Left kidney (tissue), 2 donors: ENCODE data around the gene PLEKHA6. TPM values are rescaled to one million over a fixed set of nuclear protein-coding genes. Genes with fewer than 3 reads are reported as not detected.
A peak's percentile ranks its signal among the peaks of the same experiment; 100 is the strongest.

Experiments
- DNase-seq: peaks from one replicate; pipeline ENCODE4 v3.0.0-alpha.2; 2013
- polyA plus RNA-seq: library from polyadenylated mRNA; unstranded; fragments of 120-200 nt; gene quantifications from one replicate; pipeline ENCODE4 v1.2.1, GENCODE V29; 2013; ENCODE audit not compliant: insufficient read length

PLEKHA6 gene
- polyA plus RNA-seq, 1 donor, result 46.1 TPM

DNA sequence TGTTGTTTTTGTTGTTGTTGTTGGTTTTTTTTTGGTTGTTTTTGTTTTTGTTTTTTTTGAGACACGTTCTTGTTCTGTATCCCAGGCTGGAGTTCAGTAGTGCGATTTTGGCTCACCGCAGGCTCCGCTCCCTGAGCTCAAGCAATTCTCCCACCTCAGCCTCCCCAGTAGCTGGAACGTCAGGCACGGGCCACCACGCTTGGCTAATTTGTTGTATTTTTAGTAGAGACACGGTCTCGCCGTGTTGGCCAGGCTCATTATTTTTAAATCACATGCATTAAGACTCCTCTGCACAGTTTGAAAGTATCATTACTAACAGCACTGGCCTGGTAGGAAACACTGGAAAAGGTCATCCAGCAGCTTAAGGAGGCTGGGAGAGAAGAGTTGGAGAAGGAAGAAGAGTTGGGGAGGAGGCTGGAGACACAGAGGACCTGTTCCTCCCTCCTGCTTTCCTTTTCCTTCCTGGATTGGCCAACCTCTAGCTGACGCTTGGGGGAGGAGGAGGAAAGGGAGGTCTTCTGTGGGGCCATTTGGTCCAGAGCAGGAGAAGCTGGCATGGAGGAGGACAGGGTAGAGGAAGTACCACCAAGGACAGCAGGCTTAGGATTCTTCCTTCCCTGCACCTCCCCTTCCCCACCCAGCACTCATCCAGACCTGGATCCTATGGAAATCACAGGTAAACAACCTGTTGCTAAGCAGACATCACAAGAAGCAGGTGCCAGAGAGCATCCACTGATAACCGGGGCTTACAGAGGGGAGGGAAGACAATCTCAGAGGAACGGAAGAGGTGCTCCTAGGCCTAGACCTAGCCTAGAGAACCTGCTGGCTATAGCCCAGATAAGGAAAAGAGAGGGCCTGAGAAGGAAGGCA is 74.1 kb downstream of the PLEKHA6 start:
- DNase-seq, result no peak

DNA sequence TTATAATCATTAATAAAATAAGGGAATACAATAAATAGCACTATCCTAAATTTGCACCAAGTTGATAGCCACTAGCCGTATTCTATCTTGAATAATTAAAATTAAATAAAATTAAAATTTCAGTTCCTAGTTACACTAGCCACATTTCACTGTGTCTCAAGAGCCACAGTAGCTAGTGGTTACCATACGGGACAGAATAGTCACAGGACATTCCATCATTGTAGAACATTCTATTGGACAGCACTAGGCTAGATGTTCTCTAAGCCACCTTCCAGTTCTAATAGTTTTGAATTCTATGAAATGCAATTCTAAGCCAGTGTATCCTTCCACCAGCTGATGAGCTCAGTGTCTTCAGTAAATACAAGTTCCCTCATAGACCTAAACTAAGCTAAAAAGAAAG is 74.8 kb downstream of the PLEKHA6 start:
- DNase-seq, result no peak

DNA sequence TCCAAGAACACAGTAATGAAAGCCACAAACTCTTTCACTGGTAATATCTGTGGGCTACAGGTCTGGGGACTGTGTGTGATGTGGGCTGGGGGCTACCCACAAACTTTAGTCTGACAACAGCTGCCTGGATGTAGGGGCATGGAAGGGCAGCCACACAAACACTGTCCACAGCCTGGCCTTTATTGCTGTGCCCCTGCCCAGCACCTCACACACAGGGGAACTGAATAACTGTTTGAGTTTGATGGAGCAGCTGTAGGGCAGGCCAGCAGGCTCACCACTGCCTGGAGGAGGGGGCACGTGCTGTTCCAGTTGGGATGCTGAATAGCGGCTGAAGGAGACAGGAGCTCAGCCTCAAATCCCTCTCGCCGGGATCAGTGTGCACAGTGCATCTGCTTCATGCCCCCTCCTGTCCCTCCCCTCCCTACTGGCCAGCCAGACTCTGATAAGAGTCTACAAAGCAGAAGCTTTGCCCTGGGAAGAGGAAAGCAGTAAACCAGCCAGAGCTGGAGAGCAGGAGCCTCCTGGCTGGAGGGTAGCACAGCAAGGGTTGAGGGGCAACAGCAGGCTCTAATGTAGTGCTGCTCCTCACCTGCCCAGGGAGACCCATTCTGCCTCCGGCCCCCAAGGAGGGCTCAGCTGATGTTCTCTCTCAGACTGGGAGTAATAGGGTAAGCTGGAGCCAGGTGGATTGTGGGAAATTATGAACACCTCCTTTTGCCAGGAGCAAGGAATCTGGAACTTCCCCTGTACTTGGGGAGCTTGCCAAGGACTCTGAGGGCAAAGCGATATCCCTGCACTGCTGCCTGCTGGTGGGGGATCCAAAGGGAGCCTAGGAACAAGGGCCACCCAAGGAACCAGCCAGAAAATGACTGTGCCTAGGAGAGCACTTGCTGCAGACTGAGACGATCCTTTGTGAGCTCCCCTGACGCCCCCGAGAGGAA is 75.7 kb downstream of the PLEKHA6 start:
- DNase-seq, result no peak

DNA sequence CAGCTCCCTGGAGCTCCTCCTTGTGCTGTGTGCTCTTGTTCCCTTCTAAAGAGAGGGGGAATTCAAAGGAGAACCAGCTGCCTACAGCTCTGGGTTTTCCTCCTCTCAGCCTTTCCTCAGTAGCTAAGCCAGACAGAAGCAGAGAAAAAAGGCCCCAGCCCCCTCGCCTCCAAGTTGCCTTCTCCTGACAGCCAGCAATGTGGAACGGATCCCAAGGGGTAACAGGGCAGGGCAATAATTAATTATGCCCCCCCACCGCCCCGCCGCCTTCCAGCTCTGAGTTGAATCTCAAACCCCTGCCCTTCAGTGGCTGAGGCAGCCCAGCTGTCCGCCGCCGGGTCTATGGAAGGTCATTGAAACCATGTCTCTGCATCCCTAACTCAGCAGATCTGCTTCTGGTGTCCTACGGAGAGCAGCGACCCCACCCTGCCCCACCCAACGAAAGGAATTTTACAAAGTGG is 76.9 kb downstream of the PLEKHA6 start:
- peak; percentile 72 for DNase-seq

DNA sequence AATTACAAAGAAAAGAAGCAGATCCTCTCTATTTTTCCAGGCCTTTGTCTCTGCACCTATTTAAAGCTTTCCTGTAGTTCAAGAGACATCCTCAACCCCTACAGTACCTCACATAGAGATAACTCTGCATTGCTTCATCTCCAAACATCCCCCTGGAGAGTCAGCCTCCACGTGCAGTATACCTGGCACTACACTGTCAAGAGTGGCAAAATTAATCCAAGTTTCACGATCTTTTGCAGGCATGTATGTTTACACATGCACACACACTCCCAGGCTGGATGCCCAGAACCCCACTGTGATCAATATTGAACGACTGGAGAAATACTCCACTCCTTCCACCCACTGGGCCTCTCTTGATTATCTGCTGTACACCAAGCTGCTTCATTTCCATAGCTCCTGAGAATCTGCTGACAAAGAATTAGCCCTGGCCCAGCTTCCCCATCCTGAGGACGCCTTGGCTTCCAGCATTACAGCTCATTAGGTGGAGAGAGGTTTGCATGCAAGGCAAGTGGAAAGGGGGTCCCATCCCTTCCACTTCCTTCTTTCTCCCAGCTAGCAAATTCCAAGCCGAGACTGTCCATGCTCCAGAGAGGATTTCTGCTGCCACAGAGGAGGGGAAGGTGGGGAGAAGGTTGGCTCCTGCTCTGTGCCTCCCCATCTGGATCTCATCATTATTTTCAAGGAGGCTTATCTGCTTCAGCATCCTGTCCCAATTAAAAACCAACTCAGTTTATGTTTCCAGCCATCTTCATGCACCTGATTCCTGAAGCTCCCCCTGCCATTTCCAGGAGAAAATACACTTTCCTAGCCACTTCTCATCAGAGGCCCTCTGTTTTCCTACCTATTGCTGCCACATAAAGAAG is 79.4 kb downstream of the PLEKHA6 start:
- no peak for DNase-seq

DNA sequence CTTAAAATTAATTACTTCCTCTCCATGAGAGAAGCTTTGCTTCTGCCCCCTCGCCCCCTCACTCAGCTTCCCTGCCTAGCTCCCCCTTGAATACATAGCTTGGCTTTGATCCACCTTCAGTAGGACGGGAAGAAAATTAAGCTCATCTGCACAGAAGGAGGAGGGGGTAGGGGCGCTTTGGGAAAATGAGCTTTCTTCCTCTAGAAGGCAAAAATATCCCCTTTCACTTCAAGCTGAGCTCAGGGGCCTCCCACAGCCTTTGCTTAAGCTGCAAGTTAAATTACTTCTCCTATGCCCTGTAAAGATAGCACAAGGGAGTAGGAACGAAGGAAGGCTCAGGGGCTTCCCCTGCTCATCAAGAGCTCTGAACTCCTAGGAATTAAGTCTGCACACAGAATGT is 80.8 kb downstream of the PLEKHA6 start:
- DNase-seq, result no peak

DNA sequence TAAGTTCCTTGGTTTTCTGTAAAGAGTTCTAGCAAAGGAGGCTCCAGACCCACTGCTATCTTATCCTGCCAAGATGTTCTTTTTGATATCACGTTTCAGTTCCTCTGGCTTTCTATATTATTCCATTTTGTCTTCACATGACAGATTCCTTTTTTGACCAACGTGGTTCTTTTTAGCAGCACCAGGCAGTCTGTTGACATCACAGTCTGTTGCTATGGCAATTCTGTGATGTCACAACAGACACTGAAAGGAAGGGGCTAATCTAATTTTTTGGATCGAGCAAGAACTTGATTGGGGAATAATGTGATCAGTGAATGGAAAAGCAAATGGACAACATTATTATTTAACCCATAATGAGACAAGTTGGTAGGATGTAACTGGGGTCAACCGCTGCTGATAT is 81.5 kb downstream of the PLEKHA6 start:
- no peak for DNase-seq

DNA sequence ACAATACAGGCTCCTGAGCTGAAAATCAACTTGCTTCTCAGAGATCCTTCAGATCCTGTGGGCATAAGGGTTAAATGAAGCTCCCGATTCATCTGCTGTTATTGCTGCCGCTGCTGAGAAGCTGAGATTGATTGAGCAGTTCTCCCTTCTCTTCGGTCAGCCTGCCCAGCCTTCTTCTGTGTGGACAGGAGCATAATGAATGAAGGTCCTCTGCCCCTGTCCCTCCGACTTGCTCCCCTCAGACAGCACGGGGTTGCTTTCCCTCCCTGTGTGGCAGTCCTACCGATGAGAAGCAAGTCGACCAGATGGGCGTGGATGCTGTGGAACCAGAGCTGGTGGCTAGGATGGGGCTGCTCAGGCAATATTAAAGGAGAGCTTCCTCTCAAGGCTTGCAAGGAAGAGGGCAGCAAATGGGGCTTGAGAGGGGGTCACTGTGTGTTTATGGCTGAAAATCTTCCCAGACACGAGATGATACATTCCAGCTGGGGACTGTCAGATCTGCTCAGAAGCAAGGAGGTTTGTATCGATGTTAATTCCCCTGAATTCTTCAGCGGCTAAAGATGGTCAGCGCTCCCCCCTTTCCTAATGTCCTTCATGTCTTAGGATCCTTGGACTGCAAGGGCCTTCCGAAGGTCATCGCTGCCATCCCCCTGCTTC is 82.0 kb downstream of the PLEKHA6 start:
- no peak for DNase-seq

DNA sequence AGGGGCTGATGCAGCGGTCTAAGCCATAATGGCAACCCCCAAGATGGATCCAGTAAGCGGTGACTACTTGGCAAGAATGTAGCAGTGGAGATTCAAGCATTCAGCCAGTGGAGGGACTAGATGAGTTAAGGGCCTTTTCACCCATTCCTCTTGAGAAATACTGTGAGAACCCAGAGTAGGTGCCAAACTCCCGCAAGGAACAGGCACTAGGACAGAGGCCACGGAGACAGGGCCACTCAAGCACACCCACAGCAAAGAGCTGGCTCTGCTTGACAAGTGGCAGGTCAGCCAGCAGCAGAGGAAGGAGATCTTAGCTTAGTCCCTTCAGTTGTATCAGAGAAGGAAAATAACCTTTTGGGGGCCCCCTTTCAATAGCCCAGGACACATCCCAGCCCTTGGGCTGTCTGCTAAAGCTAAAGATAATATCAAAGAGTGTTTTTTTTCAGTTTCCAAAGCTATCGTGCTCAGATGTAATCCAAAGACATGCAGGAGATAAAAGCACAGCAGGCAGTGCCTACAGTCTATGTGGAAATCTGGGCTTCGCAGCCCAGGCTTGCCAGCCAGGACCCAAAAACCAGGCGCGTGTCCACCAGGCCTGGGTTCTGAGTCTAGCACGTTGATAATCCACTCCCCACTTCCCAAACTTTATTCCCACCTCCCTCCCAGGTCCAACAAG is 83.9 kb downstream of the PLEKHA6 start:
- no peak for DNase-seq

DNA sequence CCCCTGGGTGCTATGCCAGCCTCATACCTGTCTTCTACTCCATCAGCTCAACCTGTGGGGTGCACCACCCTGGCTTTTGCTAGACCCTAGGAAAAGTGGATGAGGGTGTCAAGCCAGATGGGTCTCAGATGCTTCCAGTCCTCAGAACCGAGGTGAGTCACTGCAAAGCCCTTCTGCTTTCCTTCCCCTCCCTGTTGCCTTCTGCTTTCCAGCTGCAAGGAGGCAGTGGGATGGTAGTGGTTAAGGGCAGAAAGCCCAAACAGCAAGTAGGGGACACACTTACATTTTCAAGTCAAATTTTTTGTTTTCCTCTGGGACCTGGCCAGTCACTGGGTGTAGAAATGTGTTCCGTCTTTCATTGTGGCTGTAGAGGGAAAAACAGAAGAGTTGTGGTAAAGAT is 85.3 kb downstream of the PLEKHA6 start:
- no peak for DNase-seq

DNA sequence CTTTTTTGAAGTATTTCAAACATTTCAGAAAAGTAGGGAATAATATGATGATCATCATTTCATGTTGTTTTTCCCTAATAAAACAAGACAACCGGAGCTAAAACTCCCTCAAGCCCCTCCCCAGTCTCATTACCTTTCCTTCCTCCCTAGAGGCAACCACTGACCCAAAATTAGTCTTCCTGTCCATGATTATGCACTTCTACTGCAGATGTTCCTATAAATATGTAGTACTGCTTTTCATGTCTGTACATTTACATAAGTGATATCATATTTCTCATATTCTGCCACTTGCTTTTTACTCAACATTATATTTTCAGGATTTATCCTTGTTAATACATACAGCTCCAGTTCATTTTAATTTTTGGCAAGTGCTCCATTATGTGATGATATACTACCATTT is 87.2 kb downstream of the PLEKHA6 start:
- no peak for DNase-seq

DNA sequence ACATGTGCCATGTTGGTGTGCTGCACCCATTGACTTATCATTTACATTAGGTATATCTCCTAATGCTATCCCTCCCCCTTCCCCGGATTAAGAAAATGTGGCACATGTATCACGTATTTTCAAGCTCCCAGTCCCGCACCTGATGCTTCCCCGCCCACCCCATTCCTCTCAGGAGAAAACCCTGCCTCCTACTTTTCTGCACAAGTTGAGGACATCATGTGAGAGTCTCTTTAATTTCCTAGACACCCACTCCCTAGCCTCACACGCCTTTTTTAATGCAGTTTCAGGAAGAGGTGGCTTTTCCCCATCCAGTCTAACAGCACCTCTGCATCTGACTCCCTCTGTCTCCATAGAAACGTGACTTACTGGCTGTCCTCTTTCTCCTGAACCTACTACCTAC is 87.8 kb downstream of the PLEKHA6 start:
- DNase-seq, result no peak

DNA sequence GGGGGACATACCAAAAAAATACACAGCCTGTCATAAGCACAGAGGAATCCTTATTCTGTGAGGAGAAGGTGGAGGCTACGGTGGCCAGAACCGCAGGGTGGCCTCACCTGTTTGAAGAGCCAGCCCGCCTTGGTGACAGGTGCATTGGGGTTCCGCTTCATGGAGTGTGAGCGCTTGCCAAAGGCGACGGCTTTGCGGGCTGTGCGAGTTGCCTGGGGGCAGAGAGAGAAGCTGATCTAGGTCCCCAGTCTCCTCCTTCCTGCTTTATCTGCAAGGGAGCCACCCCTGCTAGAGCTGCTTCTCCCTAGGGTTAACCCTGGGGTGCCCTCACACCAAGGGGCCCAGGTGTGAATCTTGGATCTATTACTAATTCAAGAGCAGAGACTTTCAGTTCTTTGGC is 91.6 kb downstream of the PLEKHA6 start:
- DNase-seq, result no peak

DNA sequence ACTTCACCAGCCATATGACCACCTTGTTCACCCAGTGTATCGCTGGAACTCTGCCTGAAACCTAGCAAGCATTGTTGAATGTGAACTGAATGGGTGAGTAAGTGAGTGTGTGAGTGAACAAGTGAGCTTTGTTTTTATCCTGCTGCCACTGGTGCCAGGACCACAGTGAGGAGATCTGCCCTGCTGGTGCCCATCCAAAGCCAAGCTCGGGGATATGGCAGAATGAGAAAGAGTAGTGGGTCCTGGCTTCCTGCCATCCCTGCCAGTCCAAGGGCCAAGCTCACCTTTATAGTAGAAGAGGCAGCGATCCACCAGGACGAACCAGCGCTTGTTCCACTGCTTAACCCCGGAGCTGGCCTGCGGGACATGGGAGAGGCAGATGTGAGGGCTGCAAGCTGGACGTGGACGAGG is 92.5 kb downstream of the PLEKHA6 start:
- DNase-seq, result no peak

DNA sequence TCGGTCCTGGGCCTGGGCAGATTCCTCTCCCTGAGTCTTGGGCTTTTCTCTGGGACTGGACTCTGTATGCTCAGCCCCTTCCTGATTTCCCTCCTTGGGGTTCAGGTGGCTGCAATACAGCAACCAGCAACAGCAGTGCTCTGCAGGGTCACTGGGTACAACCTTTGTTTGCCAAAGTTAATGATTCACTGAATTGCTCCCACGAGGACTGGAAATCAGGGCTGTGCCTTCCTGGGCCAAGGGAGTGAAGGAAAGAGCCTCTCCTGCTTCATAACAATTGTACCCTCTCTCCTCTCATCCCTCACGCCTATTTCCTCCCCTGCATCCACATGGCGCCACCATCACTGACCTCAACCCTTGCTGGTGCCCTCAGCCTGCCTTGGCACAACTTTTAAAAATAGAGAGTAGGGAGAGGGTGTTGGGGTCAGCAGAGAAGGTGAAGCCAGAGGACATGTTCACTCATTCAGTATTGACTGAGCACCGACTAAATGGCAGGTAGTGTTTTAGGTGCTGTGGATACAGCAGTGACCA is 93.2 kb downstream of the PLEKHA6 start:
- DNase-seq, result no peak

DNA sequence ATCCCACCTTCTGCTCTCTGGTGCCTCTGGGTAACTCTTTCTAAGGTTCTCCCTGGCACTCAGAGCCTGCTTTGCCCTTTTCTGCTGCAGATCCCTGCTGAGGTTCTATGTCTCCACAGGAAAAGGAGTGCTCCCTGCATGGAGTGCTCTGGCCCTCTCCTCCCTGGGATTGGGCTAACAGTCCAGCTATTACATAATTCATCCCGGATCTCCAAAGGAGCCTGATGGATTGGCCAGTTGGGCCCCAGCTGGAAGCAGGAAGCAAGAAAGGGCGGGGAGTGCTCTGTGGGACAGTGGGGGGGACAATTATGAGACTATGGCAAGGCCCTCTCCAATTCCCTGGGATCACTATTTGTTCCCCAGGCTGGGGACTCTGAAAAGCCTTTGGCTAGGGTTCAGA is 94.1 kb downstream of the PLEKHA6 start:
- DNase-seq, result no peak

DNA sequence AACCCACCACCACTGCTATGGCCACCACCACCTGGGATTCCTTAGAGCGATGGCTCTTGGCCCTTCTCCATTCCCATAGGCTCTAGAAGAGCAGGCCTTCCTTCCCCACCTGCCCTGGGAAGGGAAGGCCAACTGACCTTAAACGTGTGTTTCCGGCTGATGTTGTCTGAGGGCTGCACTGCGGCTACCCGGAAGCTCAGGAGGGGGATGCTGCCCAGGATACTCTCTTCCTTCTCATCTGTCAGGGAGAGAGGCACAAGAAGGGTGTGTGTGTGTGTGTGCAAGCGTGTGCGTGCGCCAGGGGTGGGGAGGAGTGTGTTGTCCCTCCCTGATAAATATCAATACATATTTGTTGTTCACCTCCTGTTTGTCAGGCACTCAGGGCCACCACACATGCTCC is 94.9 kb downstream of the PLEKHA6 start:
- DNase-seq, result no peak

DNA sequence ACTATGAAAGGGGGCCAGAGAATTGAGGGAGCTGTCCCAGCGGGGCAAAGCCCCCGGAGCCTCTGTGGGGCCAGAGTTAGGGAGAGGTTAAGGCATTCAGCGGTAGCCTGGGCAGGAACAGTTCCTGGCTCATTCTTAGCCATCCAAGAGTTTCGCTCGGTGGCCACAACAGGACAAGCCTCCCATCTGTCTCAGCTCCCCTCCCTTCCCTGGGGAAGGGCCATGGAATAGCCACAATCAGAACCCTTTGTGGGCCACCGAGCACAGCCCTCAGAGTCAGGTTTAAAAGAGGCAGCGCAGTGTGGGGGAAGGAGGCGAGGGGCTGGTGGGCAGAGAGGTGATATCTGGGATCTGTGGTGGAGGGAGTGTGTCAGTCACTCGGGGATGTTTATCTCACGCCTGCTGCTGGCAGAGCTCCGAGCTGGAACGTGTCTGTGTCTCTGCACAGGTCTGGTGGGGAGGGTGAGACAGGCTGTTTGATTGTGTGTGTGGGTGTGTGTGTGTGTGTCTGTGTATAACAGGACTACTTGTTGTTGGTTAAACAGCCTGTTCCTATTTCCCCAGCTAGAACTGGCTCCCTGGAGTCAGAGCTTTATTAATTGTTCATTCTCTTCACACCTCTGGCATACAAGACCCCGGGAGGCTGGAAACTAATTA is 96.3 kb downstream of the PLEKHA6 start:
- no peak for DNase-seq

DNA sequence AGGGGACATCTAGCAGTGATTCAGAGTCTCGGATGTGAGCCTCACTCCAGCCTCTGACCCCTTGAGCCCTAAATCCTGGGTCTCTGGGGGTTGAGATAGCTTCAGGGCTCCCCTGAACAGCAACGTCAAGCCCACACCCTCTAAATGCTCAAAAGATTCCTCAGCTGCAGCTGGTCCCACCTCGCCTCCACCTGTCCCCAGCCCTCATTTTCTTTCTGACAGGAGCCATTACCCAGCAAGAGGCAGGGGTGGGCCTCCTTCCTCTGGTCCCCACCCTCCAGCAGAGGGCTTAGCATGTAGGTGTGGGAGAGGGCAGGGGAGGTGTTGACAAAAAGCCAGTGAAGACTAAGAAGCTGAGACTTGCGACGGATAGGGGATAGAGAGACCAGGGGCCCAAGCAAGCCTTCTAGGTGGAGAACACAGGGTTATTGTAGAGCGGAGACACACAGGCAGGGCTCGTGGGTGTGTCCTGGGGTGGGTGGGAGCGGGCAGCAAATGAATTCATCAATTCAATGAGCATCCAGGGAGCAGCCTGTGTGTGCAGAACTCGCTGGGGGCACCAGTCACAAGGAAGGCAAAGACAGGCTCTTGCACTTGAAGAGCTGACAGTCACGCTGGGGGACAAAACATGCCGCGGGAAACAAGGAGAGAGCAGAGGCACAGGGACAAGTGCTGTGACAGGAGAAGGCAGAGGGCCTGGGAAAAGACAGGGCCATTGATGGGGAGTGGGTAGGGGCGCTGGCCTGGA is 97.0 kb downstream of the PLEKHA6 start:
- no peak for DNase-seq
